ENCODE measurements around the gene SMARCA5.
"Not testable (repeated sequence)": the region's sequence is repeated elsewhere in the genome, so short reads cannot be mapped to it uniquely, and the experiment has no call there.

Gene SMARCA5, protein sequence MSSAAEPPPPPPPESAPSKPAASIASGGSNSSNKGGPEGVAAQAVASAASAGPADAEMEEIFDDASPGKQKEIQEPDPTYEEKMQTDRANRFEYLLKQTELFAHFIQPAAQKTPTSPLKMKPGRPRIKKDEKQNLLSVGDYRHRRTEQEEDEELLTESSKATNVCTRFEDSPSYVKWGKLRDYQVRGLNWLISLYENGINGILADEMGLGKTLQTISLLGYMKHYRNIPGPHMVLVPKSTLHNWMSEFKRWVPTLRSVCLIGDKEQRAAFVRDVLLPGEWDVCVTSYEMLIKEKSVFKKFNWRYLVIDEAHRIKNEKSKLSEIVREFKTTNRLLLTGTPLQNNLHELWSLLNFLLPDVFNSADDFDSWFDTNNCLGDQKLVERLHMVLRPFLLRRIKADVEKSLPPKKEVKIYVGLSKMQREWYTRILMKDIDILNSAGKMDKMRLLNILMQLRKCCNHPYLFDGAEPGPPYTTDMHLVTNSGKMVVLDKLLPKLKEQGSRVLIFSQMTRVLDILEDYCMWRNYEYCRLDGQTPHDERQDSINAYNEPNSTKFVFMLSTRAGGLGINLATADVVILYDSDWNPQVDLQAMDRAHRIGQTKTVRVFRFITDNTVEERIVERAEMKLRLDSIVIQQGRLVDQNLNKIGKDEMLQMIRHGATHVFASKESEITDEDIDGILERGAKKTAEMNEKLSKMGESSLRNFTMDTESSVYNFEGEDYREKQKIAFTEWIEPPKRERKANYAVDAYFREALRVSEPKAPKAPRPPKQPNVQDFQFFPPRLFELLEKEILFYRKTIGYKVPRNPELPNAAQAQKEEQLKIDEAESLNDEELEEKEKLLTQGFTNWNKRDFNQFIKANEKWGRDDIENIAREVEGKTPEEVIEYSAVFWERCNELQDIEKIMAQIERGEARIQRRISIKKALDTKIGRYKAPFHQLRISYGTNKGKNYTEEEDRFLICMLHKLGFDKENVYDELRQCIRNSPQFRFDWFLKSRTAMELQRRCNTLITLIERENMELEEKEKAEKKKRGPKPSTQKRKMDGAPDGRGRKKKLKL

DNA sequence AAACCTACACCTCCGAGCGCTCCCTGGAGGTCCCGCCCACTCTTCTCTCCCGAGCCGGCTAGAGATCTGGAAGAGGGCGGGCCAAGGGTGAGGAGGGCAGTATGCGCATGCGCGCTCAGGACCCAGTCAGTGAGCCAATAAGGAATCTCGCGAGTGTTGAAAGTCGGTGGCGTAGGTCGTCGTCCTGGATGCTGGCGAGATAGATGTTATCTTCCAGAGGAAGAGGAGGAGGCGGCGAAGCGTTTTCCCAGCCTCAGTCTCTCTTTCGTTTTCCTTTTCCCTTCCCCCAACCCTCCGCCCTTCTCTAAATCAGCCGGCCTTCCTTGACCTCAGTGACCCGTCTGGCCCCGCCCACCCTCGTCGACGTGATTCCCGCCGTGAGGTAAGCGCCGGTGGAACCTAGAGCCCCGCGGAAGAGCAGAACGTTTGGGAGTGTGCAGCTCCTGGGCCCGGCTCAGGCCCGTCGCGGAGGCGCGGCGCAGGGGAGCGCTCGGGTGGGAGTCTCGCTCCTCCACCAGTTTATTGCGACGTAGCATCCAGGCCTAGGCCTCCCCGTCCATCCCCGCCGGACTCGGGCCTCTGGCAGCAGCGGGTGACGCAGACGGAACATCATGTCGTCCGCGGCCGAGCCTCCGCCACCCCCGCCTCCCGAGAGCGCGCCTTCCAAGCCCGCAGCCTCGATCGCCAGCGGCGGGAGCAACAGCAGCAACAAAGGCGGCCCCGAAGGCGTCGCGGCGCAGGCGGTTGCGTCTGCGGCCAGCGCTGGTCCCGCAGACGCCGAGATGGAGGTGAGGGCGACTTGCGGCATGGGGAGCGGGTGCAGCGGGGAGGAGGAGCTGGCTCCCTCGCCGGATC lies at the start of gene SMARCA5:
Gene SMARCA5, plus strand, starts transcription at position 389 of the 855 bp plus-strand sequence. Its CDS starts 223 bp downstream, at position 612.
- DNase-seq, result peak; percentile 99

GRCh38 chr4:143473334-143474126 lies 40.0 kb upstream of the SMARCA5 start:
- DNase-seq, result no peak

DNA sequence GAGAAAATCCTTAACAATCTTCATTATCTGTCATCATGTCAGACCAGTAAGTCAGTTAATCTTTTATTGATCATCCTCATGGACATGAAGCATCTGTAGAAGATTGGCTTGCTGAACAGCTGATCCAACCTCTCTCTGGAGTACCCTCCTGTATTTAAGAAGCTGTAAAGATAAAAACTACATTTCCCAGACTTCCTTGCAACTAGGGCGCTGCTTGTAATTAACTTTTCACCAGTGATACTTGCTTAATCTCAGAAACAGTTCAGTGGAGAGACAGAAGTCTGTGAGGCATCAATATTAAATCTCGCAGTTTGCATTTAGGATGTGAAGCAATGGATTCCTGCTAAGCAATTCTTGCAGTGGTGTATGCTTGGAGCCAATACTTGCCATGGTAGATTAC lies 36.0 kb upstream of the SMARCA5 start:
- no peak for DNase-seq

DNA sequence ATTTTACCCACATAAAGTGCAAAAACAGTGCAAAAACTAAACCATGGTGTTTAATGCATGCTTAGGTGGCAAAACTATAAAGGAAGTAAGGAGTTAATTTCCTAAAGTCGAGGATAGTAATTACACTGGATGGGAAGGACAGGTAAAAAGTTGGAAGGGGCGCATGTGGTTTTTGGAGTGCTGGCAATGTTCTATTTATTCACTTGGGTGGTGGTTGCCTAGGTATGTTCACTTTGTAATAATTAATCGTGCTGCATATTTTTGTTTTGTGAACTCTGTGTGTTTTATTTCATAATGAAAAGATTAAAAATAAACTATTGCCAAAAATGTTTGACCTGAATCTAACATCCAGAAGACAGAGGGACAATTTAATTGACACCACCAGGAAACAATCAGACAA lies 32.1 kb upstream of the SMARCA5 start:
- no peak for DNase-seq

GRCh38 chr4:143482840-143483239 lies 30.7 kb upstream of the SMARCA5 start:
- peak; percentile 61 for DNase-seq

- no peak for DNase-seq
These were observed 27.2 kb upstream of the SMARCA5 start for GRCh38 chr4:143486314-143486713.

DNA sequence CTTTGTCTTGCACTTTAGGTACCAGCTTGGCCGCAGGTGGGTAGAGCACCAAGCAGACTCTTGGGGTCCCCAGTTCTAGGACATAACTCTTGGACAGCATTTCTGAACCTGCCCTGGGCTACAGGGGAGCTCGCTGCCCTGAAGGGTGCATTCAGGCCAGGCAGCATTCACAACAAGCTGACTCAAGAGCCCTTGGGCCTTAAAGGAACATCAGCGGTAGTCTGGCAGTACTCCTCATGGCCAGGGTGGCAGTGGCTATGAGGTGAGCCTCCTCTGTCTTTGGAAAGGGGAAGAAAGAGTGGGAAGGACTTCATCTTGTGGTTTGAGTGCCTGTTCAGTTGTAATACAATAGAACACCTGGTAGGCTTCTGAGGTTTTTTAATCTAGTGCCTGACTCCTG lies 24.8 kb upstream of the SMARCA5 start:
- DNase-seq, result no peak

- DNase-seq, result no peak
These were observed 24.4 kb upstream of the SMARCA5 start for GRCh38 chr4:143489106-143489505.

- no peak for DNase-seq
These were observed 15.5 kb upstream of the SMARCA5 start for GRCh38 chr4:143498021-143498420.

- no peak for DNase-seq
These were observed 11.3 kb upstream of the SMARCA5 start for GRCh38 chr4:143502231-143502630.

GRCh38 chr4:143506031-143506430 lies 7.5 kb upstream of the SMARCA5 start:
- DNase-seq, result no peak

DNA sequence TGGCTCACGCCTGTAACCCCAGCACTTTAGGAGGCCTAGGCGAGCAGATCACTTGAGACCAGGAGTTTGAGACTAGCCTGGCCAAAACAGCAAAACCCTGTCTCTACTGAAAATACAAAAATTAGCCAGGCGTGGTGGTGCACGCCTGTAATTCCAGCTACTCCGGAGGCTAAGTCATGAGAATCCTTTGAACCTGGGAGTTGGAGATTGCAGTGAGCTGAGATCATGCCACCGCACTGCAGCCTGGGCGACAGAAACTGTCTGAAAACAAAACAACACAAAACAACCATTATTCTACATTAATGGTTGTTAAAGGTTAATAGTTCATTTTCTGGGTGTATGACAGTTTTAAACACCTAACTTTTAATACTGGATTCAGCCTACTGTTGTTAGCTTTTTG lies 1.6 kb upstream of the SMARCA5 start:
- no peak for DNase-seq

- DNase-seq, result no peak
These were observed 556 bp upstream of the SMARCA5 start for GRCh38 chr4:143512978-143513313.

DNA sequence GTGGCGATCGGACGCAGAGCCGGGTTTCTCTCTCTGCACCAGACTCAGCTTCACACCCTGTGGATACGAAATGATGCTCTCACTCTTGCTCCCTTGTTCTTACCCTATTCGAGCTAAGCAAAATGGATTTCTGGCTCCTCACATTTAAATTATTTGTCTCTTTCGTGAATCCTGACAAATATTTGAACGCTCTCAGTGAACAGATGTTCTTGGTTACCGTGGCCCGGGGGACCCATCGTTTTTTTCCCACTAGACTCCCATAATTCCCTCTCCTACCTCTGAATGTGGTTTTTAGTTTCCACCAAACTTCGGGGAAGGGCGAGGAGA lies 630 bp downstream of the SMARCA5 start:
- DNase-seq, result no peak

DNA sequence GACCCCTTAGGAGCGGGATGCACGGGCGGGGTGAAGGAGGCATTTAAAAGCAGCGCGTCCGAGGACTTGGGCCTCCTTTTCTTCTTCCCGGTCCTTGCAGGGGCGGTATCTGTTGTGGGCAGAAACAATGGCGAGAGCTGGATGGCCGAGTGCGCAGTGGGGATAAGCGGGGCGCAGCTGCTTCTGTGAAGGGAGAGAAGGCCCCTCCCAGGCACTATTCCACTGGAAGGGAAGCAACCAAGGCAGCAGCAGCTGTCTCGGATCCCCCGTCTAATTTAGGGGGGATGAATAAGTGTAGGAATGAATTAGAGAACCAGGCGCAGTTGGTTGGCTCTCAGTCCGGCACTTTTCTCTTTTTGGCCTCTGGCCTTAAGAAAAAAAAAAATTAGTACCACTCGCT lies 995 bp downstream of the SMARCA5 start:
- DNase-seq, result peak; percentile 84

DNA sequence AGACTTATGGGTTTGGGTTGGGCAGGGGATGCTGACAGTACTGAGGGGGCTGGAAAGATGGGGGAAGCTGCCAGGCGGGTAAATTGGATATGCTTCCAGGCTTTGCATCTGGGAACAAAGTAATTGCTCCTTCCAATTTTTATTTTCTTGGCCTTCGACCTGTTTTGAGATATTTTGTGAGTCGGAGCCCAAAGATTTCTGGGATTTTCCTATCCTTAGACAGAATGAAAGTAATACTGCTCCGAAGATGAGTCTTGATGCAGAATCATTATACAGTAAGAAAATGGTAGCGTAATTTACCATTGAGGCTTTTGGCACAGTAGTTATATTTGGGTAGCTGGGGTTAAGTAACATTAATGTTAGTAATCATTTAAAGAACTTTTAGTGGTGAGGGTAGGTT lies 1.4 kb downstream of the SMARCA5 start:
- DNase-seq, result no peak

DNA sequence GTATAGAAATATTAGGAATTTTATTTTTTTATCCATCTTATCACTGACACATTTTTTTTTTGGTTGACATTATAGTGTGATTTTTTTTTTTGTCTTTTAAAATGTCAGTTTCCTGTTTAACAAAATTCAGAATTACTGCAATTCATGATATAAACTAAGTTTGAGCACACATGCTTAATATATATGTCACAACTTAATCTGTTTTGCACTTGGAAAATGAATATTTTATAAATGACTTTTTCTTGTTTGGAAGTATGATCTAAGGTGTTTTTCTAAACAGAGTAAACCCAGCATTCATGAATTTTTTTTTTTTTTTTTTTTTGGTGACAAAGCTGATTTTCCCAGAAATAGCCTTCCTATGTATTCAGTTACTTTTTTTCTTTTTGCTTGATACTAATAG lies 2.4 kb downstream of the SMARCA5 start:
- no peak for DNase-seq

GRCh38 chr4:143517764-143518163 lies 4.3 kb downstream of the SMARCA5 start:
- no peak for DNase-seq

- no peak for DNase-seq
These were observed 10.7 kb downstream of the SMARCA5 start for GRCh38 chr4:143524211-143524610.

GRCh38 chr4:143528046-143528445 lies 14.5 kb downstream of the SMARCA5 start:
- not testable (repeated sequence) for DNase-seq

DNA sequence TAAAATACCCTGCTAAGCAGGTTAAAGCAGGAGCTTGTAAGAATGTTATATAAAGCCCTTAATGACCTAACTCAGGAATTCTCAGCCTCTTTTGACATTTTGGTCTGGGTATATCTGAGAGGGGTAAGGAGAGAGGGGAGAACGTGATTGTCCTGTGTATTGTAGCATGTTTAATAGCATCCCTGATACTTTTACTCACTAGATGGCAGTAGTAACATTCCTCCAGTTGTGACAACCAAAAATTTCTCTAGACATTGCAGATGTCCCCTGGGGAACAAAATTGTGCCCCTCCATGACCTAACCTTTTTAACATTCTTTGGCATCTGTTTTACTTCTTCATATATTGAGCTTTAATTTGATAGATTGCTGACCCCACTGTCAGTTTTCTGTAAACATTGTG lies 17.9 kb downstream of the SMARCA5 start:
- peak; percentile 47 for DNase-seq

Measured in hematopoietic multipotent progenitor cell treated with erythropoietin and hydrocortisone succinate and interleukin-3 and kit ligand, for 8 days (in vitro differentiated cells).